Adipose tissue (tissue), 3 donors: ENCODE results near the gene GGA1. TPM values are rescaled to one million over a fixed set of nuclear protein-coding genes. Genes with fewer than 3 reads are reported as not detected.
A peak's percentile ranks its signal among the peaks of the same experiment; 100 is the strongest.
"Not testable (repeated sequence)": the region's sequence is repeated elsewhere in the genome, so short reads cannot be mapped to it uniquely, and the experiment has no call there.

Experiments
- H3K27ac ChIP-seq: one replicate; pipeline ENCODE4 v1.5.1; 2013; ENCODE audit warnings: low read depth, low read length
- WGBS, 3 donors: extraction: QIAGEN DNeasy Blood & Tissue Kit; methylation state at CpG; one replicate each; pipeline ENCODE4 v1.1.7; 2013; 5-methylcytosine and 5-hydroxymethylcytosine counted together
- polyA plus RNA-seq, 3 donors: library from polyadenylated mRNA; stranded (reverse); fragments of 200-250 nt; gene quantifications; one replicate each; pipeline ENCODE4 v1.2.3, GENCODE V29; 2013
- donor health status: healthy with polysubstance abuse.
- donor health status: Bipolar disorder and iron deficiency.
- donor health status: healthy.

Gene GGA1
- polyA plus RNA-seq, 3 donors = 24.2 to 33.1 (median 29.8) TPM

- no peak overlapping the region for H3K27ac ChIP-seq
- 54 to 78% (median 54%) methylated on average over 5 of the region's 5 CpGs for WGBS, 3 donors
Measured at GRCh38 chr22:37604875-37605274, 3.8 kb upstream of the GGA1 start.

- no peak overlapping the region for H3K27ac ChIP-seq
- WGBS, 3 donors = 0 to 3% (median 3%) methylated on average over 43 to 44 of the region's 44 CpGs
Measured at GRCh38 chr22:37607010-37607934, 1.4 kb upstream of the GGA1 start.

GRCh38 chr22:37607935-37608476 lies 628 bp upstream of the GGA1 start:
- 0 to 2% (median 2%) methylated on average over 17 of the region's 17 CpGs for WGBS, 3 donors
- H3K27ac ChIP-seq = peak overlapping the region; percentile 30

- 8 to 14% (median 13%) methylated on average over 19 to 26 of the region's 26 CpGs for WGBS, 3 donors
- peak overlapping the region; percentile 30 for H3K27ac ChIP-seq
Measured at GRCh38 chr22:37609240-37610152, 862 bp downstream of the GGA1 start.

- not testable (repeated sequence) for H3K27ac ChIP-seq
- WGBS, 3 donors = 74 to 80% (median 79%) methylated on average over 3 of the region's 3 CpGs
Measured at GRCh38 chr22:37610153-37610475, 1.5 kb downstream of the GGA1 start.

DNA sequence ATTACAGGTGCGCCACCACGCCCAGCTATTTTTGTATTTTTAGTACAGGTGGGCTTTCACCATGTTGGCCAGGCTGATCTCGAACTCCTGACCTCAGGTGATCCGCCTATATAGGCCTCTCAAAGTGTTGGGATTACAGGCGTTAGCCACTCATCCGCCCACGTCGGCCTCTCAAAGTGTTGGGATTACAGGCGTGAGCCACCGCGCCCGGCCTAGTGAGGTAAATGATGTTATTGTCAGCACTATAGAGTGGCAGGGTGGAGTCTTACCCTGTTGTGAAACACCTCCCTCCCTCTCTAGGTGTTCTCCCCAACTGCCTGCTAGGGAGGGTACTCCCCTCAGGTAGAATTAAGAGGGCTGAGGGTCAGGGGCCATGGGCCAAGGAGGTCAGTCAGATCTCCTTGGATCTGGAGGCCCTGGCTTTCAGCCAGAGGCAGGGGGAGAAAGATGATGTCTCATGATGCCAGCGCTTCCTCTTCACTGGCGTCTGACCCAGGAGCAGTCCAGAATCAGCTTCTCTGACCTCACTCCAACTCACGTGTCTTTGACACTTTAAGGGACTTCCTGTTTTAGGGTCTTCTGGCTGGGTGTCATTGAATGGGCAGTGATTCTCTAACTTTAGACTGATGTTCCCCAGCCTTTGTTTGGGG lies 2.0 kb downstream of the GGA1 start:
- WGBS, 3 donors = 79 to 84% (median 80%) methylated on average over 15 of the region's 15 CpGs
- no peak overlapping the region for H3K27ac ChIP-seq

DNA sequence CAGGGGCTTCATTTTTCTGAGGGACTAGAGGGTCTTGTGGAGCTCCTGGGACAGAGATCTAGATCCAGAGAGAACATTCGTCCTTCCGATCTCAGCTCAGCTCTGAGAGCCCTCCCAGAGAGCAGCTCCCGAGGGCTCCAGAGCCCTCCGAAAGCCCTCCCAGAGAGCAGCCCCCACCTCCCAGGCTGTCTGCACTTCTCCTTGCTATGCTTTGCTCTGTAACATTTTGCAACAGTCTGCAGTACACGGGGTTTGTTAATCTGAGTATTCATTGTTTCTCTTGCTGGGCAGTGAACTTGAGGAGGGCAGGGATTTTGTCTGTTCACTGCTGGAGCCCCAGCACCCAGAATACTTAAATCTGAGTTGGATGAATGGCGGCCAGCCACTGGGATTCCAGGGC lies 2.6 kb downstream of the GGA1 start:
- 65 to 72% (median 70%) methylated on average over 6 of the region's 6 CpGs for WGBS, 3 donors
- H3K27ac ChIP-seq = no peak overlapping the region

DNA sequence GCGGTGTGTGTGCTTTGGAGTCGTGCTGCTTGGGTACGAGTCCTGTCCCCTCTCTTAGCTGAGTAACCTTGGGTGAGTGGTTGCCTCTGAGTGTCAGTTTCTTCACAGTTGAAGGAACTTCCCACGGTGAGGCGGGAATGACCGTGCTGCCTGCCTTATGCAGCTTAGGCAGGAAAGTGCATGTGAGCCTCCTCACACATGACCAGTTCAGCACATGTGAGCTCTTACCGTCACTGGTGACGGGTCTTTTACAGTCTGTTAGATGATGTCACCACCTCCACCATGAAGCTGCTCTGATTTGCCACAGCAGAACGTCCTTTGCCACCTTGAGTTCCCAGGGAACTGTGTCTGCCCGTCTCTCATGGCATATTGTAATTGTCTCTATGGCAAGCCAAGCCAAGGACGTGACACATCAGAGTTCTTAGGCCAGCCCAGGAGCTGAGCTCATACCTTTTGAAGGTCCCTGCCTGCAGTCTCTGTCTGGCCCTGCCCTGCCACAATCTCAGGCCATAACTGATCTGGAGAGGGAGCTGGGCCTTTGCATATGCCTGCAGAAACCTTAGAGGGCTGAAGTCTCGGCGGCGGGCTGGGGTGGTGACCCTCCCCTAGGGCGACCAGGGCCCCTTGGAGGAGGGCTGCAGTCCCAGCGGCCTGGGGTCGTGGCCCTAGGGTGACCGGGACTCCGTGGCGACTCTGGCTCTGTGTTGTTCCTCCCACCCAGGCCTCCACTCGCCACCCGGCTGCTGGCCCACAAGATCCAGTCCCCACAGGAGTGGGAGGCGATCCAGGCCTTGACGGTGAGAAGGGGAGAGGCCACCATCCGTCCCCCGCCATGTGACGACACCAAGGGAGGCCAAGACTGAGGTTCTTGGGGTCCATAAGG lies 7.8 kb downstream of the GGA1 start:
- WGBS, 3 donors = 89 to 91% (median 91%) methylated on average over 27 of the region's 27 CpGs
- H3K27ac ChIP-seq = no peak overlapping the region

DNA sequence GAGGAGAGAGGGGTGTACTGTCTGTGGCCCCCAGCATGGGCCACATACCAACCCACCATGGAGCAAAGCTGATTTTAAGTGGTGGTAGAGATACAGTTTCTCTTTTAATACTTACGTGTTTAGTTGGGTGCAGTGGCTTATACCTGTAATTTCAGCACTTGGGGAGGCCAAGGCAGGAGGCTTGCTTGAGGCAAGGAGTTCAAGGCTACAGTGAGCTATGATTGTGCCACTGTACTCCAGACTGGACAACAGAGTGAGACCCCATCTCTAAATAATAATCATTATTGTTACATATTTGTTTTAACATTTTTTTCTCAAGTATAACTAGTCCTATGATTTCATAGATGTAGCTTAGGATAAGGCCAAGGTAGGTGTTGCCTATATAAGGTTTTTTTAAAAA lies 8.8 kb downstream of the GGA1 start:
- WGBS, 3 donors = 93 to 100% (median 95%) methylated on average over 1 of the region's 1 CpG
- H3K27ac ChIP-seq = no peak overlapping the region

DNA sequence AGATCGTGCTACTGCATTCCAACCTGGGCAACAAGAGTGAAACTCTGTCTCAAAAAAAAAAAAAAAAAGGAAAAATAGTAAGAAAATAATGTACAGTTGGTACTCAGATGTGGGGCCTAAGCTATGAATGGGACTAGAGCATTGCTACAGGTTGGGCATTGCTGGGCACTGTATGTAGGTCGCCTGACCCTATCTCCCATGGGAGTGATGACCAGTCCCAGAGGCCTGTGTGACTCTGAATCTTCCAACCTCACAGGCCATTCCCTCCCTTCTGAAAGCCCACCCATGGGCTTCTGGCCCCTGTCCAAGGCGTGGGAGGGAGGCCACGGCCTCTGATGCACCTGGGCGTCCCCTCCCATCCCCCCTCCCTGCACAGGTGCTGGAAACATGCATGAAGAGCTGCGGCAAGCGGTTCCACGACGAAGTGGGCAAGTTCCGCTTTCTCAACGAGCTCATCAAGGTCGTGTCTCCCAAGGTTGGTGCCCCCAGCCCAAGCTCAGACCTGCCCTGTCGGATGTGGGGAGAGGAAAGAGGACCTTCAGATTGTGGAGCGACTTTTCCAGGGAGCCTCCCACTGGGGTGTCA lies 9.5 kb downstream of the GGA1 start:
- no peak overlapping the region for H3K27ac ChIP-seq
- 82 to 93% (median 91%) methylated on average over 14 of the region's 14 CpGs for WGBS, 3 donors

DNA sequence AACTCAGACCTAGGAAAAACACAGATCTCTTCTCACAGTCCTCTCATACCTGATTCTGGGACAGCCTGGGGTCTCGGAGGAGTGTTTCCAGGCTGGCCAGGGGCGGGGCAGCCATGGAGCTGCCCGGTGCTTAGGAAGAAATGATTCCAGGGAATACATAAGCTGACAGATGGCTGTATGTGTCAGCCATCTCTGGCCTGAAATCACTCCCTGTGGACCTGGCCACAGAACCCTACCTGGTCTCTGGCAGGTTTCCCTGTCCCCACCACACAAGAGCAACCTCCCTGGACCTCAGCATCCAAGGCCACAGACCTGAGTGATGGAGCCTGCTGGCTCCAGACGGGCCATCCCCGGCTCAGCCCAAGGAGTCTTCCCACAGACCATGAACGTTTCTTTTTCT lies 10.0 kb downstream of the GGA1 start:
- H3K27ac ChIP-seq = no peak overlapping the region
- 83 to 92% (median 86%) methylated on average over 6 of the region's 6 CpGs for WGBS, 3 donors

GRCh38 chr22:37619991-37620390 lies 11.4 kb downstream of the GGA1 start:
- 83 to 90% (median 84%) methylated on average over 7 of the region's 7 CpGs for WGBS, 3 donors
- no peak overlapping the region for H3K27ac ChIP-seq

DNA sequence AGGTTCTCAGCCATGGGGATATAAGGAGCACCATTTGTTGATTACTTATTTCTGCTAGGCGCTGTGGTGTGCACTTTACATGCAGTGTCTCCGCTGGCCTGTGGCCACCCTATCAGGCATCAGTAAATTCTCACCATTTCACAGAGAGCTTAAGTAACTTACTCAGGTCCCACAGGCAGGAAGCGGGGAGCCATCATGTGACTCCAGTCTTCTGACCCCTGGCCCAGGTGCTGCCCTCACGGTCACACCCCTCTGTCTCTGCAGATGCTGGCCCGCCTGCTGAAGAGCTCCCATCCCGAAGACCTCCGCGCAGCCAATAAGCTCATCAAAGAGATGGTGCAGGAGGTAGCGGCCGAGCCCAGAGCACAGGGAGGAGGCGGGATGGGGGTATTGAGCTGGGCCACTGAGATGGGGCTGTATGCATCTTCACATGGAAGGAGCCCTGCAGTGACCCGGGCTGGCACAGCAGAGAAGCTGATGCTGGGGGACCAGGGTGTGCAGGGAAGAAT lies 12.8 kb downstream of the GGA1 start:
- WGBS, 3 donors = 92 to 94% (median 93%) methylated on average over 12 of the region's 12 CpGs
- no peak overlapping the region for H3K27ac ChIP-seq

DNA sequence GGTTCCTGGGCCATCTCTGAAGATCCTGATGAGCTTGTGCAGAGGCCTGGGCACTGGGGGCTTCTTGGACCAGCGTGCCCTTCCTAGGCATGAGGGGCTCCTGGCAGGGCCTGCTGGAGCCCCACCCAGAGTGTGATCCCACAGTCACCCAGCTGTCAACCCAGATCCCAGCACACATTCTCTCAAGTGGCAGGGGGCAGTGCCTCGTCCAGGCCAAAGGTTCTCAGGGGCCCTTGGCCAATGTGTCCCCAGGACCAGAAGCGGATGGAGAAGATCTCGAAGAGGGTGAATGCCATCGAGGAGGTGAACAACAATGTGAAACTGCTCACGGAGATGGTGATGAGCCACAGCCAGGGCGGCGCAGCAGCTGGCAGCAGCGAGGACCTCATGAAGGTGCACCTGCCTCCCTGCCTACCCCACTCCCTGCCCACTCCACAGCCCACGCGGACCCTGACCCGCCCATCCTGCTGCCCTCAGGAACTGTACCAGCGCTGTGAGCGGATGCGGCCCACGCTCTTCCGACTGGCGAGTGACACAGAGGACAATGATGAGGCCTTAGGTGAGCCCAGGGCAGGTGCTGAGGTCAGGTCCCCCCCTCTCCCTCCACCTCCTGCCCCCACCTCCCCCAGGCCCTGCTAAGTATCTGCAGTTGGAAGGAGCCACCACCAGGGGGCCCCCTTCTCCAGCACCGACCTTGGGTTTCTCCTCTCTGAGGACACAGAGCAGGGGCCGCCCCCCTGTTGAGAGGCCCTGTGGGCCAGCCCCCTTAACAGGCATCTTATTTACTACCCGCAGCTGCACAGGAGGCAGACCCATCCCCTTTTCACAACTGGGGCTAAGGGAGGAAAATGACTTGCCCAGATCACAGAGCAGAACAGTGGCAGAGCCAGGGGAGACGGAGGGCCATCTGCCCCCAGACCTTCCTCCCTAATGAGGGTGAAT lies 14.7 kb downstream of the GGA1 start:
- WGBS, 3 donors = 55 to 65% (median 61%) methylated on average over 21 to 22 of the region's 22 CpGs
- H3K27ac ChIP-seq = no peak overlapping the region

DNA sequence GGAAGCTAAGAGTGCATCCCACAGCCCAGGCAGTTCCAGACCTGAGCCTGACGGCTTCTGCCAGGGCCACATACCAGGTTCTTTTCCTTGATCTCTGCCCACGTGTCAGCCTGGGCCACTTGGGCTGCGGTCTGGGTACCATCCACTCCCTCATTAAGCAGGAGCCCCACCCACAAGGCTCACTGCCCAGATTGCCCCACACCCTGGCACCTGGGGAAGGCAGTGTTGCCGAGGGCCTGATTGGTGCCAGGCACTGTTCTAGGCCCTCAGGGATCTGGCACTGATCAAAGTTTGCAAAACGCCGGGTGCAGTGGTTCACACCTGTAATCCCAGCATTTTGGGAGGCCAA lies 15.4 kb downstream of the GGA1 start:
- no peak overlapping the region for H3K27ac ChIP-seq
- 72 to 80% (median 75%) methylated on average over 6 of the region's 6 CpGs for WGBS, 3 donors

- no peak overlapping the region for H3K27ac ChIP-seq
- 89 to 96% (median 96%) methylated on average over 7 of the region's 7 CpGs for WGBS, 3 donors
Measured at GRCh38 chr22:37624876-37625275, 16.2 kb downstream of the GGA1 start.
